Measurements from ENCODE around the gene XDH. TPM values are rescaled to one million over a fixed set of nuclear protein-coding genes. Genes with fewer than 3 reads are reported as not detected.
A peak's percentile ranks its signal among the peaks of the same experiment; 100 is the strongest.

Gene XDH
- total and polyA plus RNA-seq, 2 donors (not counting 1 experiment from before 2014, with no cell fraction given) = 0.50 to 0.59 TPM

- Histone ChIP-seq H3K4me2 (ENCODE audit: extremely low read depth, insufficient read depth, low read length) (no peak overlapping the region), H3K36me3 (ENCODE audit: control insufficient read depth, insufficient read depth, low read length) (no peaks in the 10 kb centered on the region), H2AFZ (ENCODE audit: low read length) (no peak overlapping the region), H3K4me1 (ENCODE audit: control insufficient read depth, extremely low read depth, insufficient read depth, low read length) (peaks cover 8% of the 10 kb centered on the region), H3K9ac (ENCODE audit: insufficient read depth, low read length) (no peak overlapping the region), H3K79me2 (ENCODE audit: control insufficient read depth, insufficient read depth, low read length) (no peaks in the 10 kb centered on the region), H3K27ac (ENCODE audit: insufficient read depth, low read length) (no peak overlapping the region), H3K9me3 (ENCODE audit: control insufficient read depth, insufficient read depth, low read depth, low read length) (no peaks in the 10 kb centered on the region), H3K4me3 (replicated peaks in 1 of 4; ENCODE audit: control extremely low read depth in 1 of 4, insufficient read depth in 1 of 4, low read depth in 3 of 4, low read length in 4 of 4) (no peak overlapping the region), H3K27me3 (ENCODE audit: control insufficient read depth, insufficient read depth, low read length) (no peaks in the 10 kb centered on the region), H4K20me1 (ENCODE audit: control insufficient read depth, extremely low read depth, insufficient read depth, low read length) (no peaks in the 10 kb centered on the region)
- DNase-seq (ENCODE audit: low read depth in 2 of 2) = no peak
- TF ChIP-seq CTCF (conservative IDR thresholded peaks at IDR 0.05 in 1 of 2, IDR thresholded peaks at IDR 0.05 in 1 of 2; ENCODE audit: low read depth in 1 of 2, low read length in 2 of 2) (no peak), EZH2 (IDR thresholded peaks at IDR 0.05; ENCODE audit: low read length, missing control alignments) (no peak)
Observed at GRCh38 chr2:31314761-31315160, 99.8 kb downstream of the XDH start.

DNA sequence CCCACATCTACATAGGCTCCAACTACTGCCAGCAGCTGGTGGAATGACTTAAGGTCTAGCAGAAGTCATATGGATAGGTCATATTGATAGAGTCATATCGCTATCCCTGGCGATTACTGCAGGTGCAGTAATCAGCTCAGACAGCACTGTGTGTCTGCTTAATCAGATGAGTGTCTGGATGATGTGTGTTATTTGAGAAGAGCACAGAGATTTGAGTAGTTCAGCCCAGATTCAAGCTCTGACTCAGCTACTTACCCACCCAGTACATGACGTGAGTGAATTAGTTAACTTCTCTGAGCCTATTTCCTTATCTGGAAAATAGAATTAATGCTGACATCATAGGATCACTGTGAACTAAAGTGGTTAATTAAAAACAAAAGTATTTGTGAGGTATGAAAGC lies 101.6 kb downstream of the XDH start:
- TF ChIP-seq EZH2 (IDR thresholded peaks at IDR 0.05; ENCODE audit: low read length, missing control alignments) = no peak
- no peak for TF ChIP-seq CTCF (conservative IDR thresholded peaks at IDR 0.05 in 1 of 2, IDR thresholded peaks at IDR 0.05 in 1 of 2; ENCODE audit: low read depth in 1 of 2, low read length in 2 of 2)
- peak; percentile 75 to 81 for DNase-seq (ENCODE audit: low read depth in 2 of 2)
- no peak overlapping the region for H3K4me3 ChIP-seq (replicated peaks in 1 of 4; ENCODE audit: control extremely low read depth in 1 of 4, insufficient read depth in 1 of 4, low read depth in 3 of 4, low read length in 4 of 4)

DNA sequence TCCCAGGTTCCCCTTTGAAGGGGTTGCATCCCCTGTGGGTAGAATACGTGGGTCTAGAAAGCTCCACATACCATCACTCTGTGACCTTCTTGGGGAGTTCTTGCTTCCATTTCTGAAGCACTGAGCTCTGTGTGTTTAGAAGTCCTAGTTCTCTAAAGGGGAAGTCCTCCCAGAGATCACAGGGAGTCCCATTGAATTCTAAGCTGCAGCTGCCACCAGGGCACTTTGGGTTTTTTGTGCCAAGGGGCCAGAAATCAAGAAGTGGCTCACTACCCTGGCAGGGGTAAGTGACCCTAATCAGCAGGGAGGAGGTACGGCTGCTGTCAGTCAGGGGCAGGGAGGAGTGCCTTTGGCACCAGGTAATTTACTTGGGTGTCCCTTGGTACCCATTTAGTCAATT lies 109.7 kb downstream of the XDH start:
- no peaks in the 10 kb centered on the region for H3K79me2 ChIP-seq (ENCODE audit: control insufficient read depth, insufficient read depth, low read length)
- H3K4me1 ChIP-seq (ENCODE audit: control insufficient read depth, extremely low read depth, insufficient read depth, low read length) = no peaks in the 10 kb centered on the region
- H2AFZ ChIP-seq (ENCODE audit: low read length) = no peak overlapping the region
- H3K27me3 ChIP-seq (ENCODE audit: control insufficient read depth, insufficient read depth, low read length) = no peaks in the 10 kb centered on the region
- TF ChIP-seq EZH2 (IDR thresholded peaks at IDR 0.05; ENCODE audit: low read length, missing control alignments) (no peak), CTCF (conservative IDR thresholded peaks at IDR 0.05 in 1 of 2, IDR thresholded peaks at IDR 0.05 in 1 of 2; ENCODE audit: low read depth in 1 of 2, low read length in 2 of 2) (no peak)
- no peak overlapping the region for H3K4me2 ChIP-seq (ENCODE audit: extremely low read depth, insufficient read depth, low read length)
- no peaks in the 10 kb centered on the region for H3K9me3 ChIP-seq (ENCODE audit: control insufficient read depth, insufficient read depth, low read depth, low read length)
- no peaks in the 10 kb centered on the region for H3K36me3 ChIP-seq (ENCODE audit: control insufficient read depth, insufficient read depth, low read length)
- no peaks in the 10 kb centered on the region for H4K20me1 ChIP-seq (ENCODE audit: control insufficient read depth, extremely low read depth, insufficient read depth, low read length)
- no peak for DNase-seq (ENCODE audit: low read depth in 2 of 2)
- H3K27ac ChIP-seq (ENCODE audit: insufficient read depth, low read length) = no peak overlapping the region
- no peak overlapping the region for H3K4me3 ChIP-seq (replicated peaks in 1 of 4; ENCODE audit: control extremely low read depth in 1 of 4, insufficient read depth in 1 of 4, low read depth in 3 of 4, low read length in 4 of 4)
- no peak overlapping the region for H3K9ac ChIP-seq (ENCODE audit: insufficient read depth, low read length)

More for the DNA sequence above, 101.6 kb downstream of the XDH start:
- no peak overlapping the region for H3K9ac ChIP-seq (ENCODE audit: insufficient read depth, low read length)
- H3K79me2 ChIP-seq (ENCODE audit: control insufficient read depth, insufficient read depth, low read length) = no peaks in the 10 kb centered on the region
- no peaks in the 10 kb centered on the region for H3K4me1 ChIP-seq (ENCODE audit: control insufficient read depth, extremely low read depth, insufficient read depth, low read length)
- H3K4me2 ChIP-seq (ENCODE audit: extremely low read depth, insufficient read depth, low read length) = no peak overlapping the region
- H3K27me3 ChIP-seq (ENCODE audit: control insufficient read depth, insufficient read depth, low read length) = no peaks in the 10 kb centered on the region
- no peaks in the 10 kb centered on the region for H4K20me1 ChIP-seq (ENCODE audit: control insufficient read depth, extremely low read depth, insufficient read depth, low read length)
- H2AFZ ChIP-seq (ENCODE audit: low read length) = no peak overlapping the region
- H3K9me3 ChIP-seq (ENCODE audit: control insufficient read depth, insufficient read depth, low read depth, low read length) = no peaks in the 10 kb centered on the region
- H3K27ac ChIP-seq (ENCODE audit: insufficient read depth, low read length) = no peak overlapping the region
- no peaks in the 10 kb centered on the region for H3K36me3 ChIP-seq (ENCODE audit: control insufficient read depth, insufficient read depth, low read length)
